H1 (cell line): ENCODE results near the gene DDX4. TPM values are rescaled to one million over a fixed set of nuclear protein-coding genes. Genes with fewer than 3 reads are reported as not detected.

Experiments used
- BRCA1 ChIP-seq: IDR thresholded peaks from 2 replicates; pipeline ENCODE4 v1.6.1; 2012; ENCODE audit warnings: low read depth, low read length, improper control_type of control experiment
- CEBPB ChIP-seq: IDR thresholded peaks from 2 replicates; pipeline ENCODE4 v1.6.1; 2012; ENCODE audit warnings: low read depth, low read length
- MAFK ChIP-seq: IDR thresholded peaks from 2 replicates; pipeline ENCODE4 v1.6.1; 2012; ENCODE audit warnings: low read depth, mild to moderate bottlenecking, improper control_type of control experiment, low read length
- RBBP5 ChIP-seq: IDR thresholded peaks from 2 replicates; pipeline ENCODE4 v1.7.1; 2012; ENCODE audit warnings: low read depth, mild to moderate bottlenecking, inconsistent platforms, low read length, moderate library complexity, borderline replicate concordance
- SP1 ChIP-seq: IDR thresholded peaks from 2 replicates; pipeline ENCODE4 v1.6.1; 2011; ENCODE audit warnings: low read depth, low read length
- SRF ChIP-seq: IDR thresholded peaks from 2 replicates; pipeline ENCODE4 v1.6.1; 2011; ENCODE audit warnings: mild to moderate bottlenecking, low read depth, low read length, moderate library complexity
- SUZ12 ChIP-seq: fragments of 200-600 bp; sonication (generic); IDR thresholded peaks from 2 replicates; pipeline ENCODE4 v1.6.1; 2012; ENCODE audit warnings: mild to moderate bottlenecking, inconsistent platforms, low read length, moderate library complexity, mixed read lengths
- TAF7 ChIP-seq: optimal IDR thresholded peaks from 2 replicates; pipeline ENCODE3; 2011; ENCODE audit warnings: low read depth, mild to moderate bottlenecking, inconsistent platforms, low read length, moderate library complexity, borderline replicate concordance
- polyA plus RNA-seq, 7 experiments: library from polyadenylated mRNA; depleted of rRNA in 3 of 7; stranded (reverse) in 5 of 7; unstranded in 2 of 7; fragments of >200 nt in 5 of 7; fragments of 200-250 nt in 2 of 7; gene quantifications; 1 replicate in 5 of 7; 2 replicates in 1 of 7; 4 replicates in 1 of 7; pipeline versions ENCODE4 v1.2.1 to v1.2.3, GENCODE V29; 2011 to 2013; ENCODE audit warnings: missing spikeins in 2 of 7, mixed read lengths in 2 of 7
- total RNA-seq: library from RNA; stranded (reverse); fragmentation: NEBNext Ultra II Directional; extraction: Animal tissue kit (Norgen Biotek cat#: 25700); gene quantifications from 2 replicates; pipeline ENCODE4 v1.2.1, GENCODE V29; 2021
- TF ChIP-seq, protein P1 (sequence below): fragments of 300-600 bp; sonication (generic); IDR thresholded peaks from 2 replicates; pipeline ENCODE4 v1.7.1; 2012; ENCODE audit warnings: low read length, moderate library complexity, mild to moderate bottlenecking, inconsistent platforms; ENCODE audit not compliant: insufficient replicate concordance
- TF ChIP-seq, protein P2 (sequence below): IDR thresholded peaks from 2 replicates; pipeline ENCODE4 v1.6.1; 2012; ENCODE audit warnings: low read length, inconsistent platforms

DDX4 gene
- total and polyA plus RNA-seq, 2 of the 8 experiments (the other 6 are each of a cell fraction or from before 2014, with no cell fraction given) = 0.15 TPM; not detected in 1

DNA sequence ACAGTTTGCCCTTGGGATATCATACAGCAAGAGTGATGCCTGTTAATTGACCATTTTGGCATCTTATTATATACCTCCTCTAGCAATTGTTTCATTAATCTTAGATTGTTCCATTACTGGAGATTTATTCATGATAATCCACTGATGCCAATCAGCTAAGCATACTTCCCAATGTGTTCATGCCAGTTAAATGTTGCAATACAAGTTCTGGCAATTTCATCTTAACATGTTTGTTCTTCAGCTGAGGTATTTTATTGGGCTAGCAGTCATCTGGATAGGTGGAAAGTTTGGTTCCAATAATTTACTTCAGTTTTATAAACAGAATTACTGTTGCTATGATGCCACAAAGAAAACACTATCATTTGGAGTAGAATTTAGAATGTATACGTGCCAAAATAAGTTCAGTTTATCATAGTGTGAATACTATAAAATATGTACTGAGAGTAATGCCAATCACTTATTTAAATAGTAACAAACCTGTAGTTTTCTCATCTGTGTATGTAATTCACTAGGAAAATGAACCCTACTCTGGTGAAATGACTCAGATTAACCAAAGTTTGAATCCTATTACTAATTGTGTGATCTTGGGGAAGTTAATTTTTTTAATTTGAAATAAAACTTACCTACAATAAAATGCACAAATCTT, 85.4 kb downstream of the DDX4 start (continued):
- TF ChIP-seq, protein P1, sequence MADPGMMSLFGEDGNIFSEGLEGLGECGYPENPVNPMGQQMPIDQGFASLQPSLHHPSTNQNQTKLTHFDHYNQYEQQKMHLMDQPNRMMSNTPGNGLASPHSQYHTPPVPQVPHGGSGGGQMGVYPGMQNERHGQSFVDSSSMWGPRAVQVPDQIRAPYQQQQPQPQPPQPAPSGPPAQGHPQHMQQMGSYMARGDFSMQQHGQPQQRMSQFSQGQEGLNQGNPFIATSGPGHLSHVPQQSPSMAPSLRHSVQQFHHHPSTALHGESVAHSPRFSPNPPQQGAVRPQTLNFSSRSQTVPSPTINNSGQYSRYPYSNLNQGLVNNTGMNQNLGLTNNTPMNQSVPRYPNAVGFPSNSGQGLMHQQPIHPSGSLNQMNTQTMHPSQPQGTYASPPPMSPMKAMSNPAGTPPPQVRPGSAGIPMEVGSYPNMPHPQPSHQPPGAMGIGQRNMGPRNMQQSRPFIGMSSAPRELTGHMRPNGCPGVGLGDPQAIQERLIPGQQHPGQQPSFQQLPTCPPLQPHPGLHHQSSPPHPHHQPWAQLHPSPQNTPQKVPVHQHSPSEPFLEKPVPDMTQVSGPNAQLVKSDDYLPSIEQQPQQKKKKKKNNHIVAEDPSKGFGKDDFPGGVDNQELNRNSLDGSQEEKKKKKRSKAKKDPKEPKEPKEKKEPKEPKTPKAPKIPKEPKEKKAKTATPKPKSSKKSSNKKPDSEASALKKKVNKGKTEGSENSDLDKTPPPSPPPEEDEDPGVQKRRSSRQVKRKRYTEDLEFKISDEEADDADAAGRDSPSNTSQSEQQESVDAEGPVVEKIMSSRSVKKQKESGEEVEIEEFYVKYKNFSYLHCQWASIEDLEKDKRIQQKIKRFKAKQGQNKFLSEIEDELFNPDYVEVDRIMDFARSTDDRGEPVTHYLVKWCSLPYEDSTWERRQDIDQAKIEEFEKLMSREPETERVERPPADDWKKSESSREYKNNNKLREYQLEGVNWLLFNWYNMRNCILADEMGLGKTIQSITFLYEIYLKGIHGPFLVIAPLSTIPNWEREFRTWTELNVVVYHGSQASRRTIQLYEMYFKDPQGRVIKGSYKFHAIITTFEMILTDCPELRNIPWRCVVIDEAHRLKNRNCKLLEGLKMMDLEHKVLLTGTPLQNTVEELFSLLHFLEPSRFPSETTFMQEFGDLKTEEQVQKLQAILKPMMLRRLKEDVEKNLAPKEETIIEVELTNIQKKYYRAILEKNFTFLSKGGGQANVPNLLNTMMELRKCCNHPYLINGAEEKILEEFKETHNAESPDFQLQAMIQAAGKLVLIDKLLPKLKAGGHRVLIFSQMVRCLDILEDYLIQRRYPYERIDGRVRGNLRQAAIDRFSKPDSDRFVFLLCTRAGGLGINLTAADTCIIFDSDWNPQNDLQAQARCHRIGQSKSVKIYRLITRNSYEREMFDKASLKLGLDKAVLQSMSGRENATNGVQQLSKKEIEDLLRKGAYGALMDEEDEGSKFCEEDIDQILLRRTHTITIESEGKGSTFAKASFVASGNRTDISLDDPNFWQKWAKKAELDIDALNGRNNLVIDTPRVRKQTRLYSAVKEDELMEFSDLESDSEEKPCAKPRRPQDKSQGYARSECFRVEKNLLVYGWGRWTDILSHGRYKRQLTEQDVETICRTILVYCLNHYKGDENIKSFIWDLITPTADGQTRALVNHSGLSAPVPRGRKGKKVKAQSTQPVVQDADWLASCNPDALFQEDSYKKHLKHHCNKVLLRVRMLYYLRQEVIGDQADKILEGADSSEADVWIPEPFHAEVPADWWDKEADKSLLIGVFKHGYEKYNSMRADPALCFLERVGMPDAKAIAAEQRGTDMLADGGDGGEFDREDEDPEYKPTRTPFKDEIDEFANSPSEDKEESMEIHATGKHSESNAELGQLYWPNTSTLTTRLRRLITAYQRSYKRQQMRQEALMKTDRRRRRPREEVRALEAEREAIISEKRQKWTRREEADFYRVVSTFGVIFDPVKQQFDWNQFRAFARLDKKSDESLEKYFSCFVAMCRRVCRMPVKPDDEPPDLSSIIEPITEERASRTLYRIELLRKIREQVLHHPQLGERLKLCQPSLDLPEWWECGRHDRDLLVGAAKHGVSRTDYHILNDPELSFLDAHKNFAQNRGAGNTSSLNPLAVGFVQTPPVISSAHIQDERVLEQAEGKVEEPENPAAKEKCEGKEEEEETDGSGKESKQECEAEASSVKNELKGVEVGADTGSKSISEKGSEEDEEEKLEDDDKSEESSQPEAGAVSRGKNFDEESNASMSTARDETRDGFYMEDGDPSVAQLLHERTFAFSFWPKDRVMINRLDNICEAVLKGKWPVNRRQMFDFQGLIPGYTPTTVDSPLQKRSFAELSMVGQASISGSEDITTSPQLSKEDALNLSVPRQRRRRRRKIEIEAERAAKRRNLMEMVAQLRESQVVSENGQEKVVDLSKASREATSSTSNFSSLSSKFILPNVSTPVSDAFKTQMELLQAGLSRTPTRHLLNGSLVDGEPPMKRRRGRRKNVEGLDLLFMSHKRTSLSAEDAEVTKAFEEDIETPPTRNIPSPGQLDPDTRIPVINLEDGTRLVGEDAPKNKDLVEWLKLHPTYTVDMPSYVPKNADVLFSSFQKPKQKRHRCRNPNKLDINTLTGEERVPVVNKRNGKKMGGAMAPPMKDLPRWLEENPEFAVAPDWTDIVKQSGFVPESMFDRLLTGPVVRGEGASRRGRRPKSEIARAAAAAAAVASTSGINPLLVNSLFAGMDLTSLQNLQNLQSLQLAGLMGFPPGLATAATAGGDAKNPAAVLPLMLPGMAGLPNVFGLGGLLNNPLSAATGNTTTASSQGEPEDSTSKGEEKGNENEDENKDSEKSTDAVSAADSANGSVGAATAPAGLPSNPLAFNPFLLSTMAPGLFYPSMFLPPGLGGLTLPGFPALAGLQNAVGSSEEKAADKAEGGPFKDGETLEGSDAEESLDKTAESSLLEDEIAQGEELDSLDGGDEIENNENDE = no peak
- TF ChIP-seq SRF = no peak
- no peak for TF ChIP-seq RBBP5
- TF ChIP-seq SP1 = no peak
- TF ChIP-seq BRCA1 = no peak
- no peak for TF ChIP-seq CEBPB
- TF ChIP-seq SUZ12 = no peak
- no peak for TF ChIP-seq TAF7
- TF ChIP-seq MAFK = no peak
- TF ChIP-seq, protein P2, sequence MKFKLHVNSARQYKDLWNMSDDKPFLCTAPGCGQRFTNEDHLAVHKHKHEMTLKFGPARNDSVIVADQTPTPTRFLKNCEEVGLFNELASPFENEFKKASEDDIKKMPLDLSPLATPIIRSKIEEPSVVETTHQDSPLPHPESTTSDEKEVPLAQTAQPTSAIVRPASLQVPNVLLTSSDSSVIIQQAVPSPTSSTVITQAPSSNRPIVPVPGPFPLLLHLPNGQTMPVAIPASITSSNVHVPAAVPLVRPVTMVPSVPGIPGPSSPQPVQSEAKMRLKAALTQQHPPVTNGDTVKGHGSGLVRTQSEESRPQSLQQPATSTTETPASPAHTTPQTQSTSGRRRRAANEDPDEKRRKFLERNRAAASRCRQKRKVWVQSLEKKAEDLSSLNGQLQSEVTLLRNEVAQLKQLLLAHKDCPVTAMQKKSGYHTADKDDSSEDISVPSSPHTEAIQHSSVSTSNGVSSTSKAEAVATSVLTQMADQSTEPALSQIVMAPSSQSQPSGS = no peak
